ENCODE data around the gene TEX54. TPM values are rescaled to one million over a fixed set of nuclear protein-coding genes. Genes with fewer than 3 reads are reported as not detected.

TEX54 gene
- total and polyA plus RNA-seq, 2 of the 13 experiments (the other 11 are each of a cell fraction or from before 2014, with no cell fraction given): not detected

- TF ChIP-seq STAT6 (CRISPR knock-in tag; IDR thresholded peaks at IDR 0.05; ENCODE audit: borderline replicate concordance): no peak
- no peak for TF ChIP-seq CHCHD3 (CRISPR knock-in tag; IDR thresholded peaks at IDR 0.05)
- TF ChIP-seq SNAPC4 (CRISPR knock-in tag; IDR thresholded peaks at IDR 0.05): 0 out of 2 replicates have a peak, but pooled peaks have one; percentile 12
- no peak for TF ChIP-seq FOXC1 (CRISPR knock-in tag; IDR thresholded peaks at IDR 0.05; ENCODE audit: borderline replicate concordance)
- TF ChIP-seq PTBP1 (IDR thresholded peaks at IDR 0.05; ENCODE audit: low read depth, low read length, poor library complexity, severe bottlenecking): no peak
- no peak for TF ChIP-seq ZNF703 (CRISPR knock-in tag; IDR thresholded peaks at IDR 0.05; ENCODE audit: borderline replicate concordance)
- no peak for TF ChIP-seq ATF1 (CRISPR knock-in tag; IDR thresholded peaks at IDR 0.05)
- TF ChIP-seq ZNF460 (CRISPR knock-in tag; IDR thresholded peaks at IDR 0.05; ENCODE audit: borderline replicate concordance): no peak
- no peak for TF ChIP-seq ATM (IDR thresholded peaks at IDR 0.05; ENCODE audit: borderline replicate concordance)
- TF ChIP-seq ZNF687 (CRISPR knock-in tag; IDR thresholded peaks at IDR 0.05): peak; percentile 77
- no peak for TF ChIP-seq HES4 (CRISPR knock-in tag; IDR thresholded peaks at IDR 0.05; ENCODE audit: borderline replicate concordance)
- no peak for TF ChIP-seq KLF11 (CRISPR knock-in tag; IDR thresholded peaks at IDR 0.05)
- no peak for TF ChIP-seq ATF6 (CRISPR knock-in tag; conservative IDR thresholded peaks at IDR 0.05)
- TF ChIP-seq ZNF652 (CRISPR knock-in tag; IDR thresholded peaks at IDR 0.05; ENCODE audit: borderline replicate concordance, low read depth): no peak
These were observed 23.8 kb upstream of the TEX54 start (continued) for GRCh38 chr11:62856333-62856895.
